ENCODE results near the gene BDP1. TPM values are rescaled to one million over a fixed set of nuclear protein-coding genes. Genes with fewer than 3 reads are reported as not detected.
"Not testable (repeated sequence)": the region's sequence is repeated elsewhere in the genome, so short reads cannot be mapped to it uniquely, and the experiment has no call there.

BDP1 gene
- total RNA-seq, 1 donor: 20.3 TPM

DNA sequence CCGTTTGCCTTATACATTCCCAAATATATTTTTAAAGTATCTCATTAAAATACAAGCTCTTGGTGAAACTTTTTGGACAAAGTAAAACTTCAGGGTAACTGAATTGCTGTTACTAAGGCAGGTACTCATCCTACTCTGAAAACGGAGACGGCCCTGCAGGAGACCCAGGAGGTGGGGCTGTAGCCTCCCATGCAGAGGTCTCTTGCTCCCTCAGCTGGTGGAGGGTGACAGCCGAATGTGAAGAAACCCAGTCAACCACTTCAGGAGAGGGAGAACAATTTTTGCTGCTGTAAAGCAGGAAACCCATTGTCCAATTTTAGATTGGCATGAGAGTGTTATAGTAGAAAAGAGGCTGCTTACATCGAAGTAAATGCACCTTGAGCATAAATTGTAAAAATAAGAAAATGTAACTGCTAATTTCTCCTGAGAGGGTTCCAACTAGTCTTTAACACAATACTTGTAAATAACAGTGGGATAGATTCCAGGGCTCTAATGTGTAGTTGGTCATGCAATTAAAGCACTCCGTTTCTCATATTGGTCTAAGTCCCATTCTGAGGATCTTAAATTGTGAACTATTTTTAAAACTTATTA lies 8.1 kb upstream of the BDP1 start:
- not testable (repeated sequence) for H2AFZ ChIP-seq (ENCODE audit: low read length); H3K4me2 ChIP-seq (ENCODE audit: insufficient read depth, low read length); H3K9me3 ChIP-seq (ENCODE audit: low read depth, low read length); H4K20me1 ChIP-seq (ENCODE audit: insufficient read depth, low read length); H3K79me2 ChIP-seq (ENCODE audit: insufficient read depth, low read length); H3K27ac ChIP-seq (ENCODE audit: low read depth, low read length); H3K36me3 ChIP-seq (ENCODE audit: insufficient read depth, low read length); H3K4me1 ChIP-seq (ENCODE audit: insufficient read depth, low read length); H3K4me3 ChIP-seq (ENCODE audit: insufficient read depth, low read length); DNase-seq (ENCODE audit: insufficient read length, low spot score, missing footprints)
- H3K27me3 ChIP-seq (ENCODE audit: insufficient read depth, low read length): peaks cover 33% of the 10 kb centered on the region

DNA sequence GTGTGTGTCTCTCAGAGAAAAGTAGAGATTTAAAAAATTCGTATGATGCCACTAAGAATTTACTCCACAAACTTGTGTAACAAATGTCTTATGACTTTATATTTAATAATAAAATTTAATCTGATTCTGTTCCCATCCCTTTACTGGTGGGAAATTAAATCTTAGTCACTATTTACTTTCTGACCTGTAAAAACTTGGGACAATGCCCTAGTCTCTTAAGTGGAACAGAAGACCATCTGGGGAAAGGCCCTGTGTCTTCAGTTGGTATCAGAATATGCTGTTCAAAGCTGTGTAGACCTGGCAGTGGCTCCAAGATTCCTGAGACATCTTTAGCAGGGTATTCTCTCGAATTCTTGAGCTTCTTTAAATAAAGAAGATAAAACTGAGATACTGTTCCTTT lies 2.6 kb upstream of the BDP1 start:
- H2AFZ ChIP-seq (ENCODE audit: low read length): no peak overlapping the region
- peaks cover 22% of the 10 kb centered on the region for H3K79me2 ChIP-seq (ENCODE audit: insufficient read depth, low read length)
- no peak for DNase-seq (ENCODE audit: insufficient read length, low spot score, missing footprints)
- H3K27me3 ChIP-seq (ENCODE audit: insufficient read depth, low read length): peaks cover 15% of the 10 kb centered on the region
- no peak overlapping the region for H3K27ac ChIP-seq (ENCODE audit: low read depth, low read length)
- H3K36me3 ChIP-seq (ENCODE audit: insufficient read depth, low read length): no peaks in the 10 kb centered on the region
- H3K4me2 ChIP-seq (ENCODE audit: insufficient read depth, low read length): no peak overlapping the region
- H3K4me3 ChIP-seq (ENCODE audit: insufficient read depth, low read length): no peak overlapping the region
- peaks cover 8% of the 10 kb centered on the region for H4K20me1 ChIP-seq (ENCODE audit: insufficient read depth, low read length)
- no peaks in the 10 kb centered on the region for H3K9me3 ChIP-seq (ENCODE audit: low read depth, low read length)
- peaks cover 8% of the 10 kb centered on the region for H3K4me1 ChIP-seq (ENCODE audit: insufficient read depth, low read length)
- TF ChIP-seq, protein P1, sequence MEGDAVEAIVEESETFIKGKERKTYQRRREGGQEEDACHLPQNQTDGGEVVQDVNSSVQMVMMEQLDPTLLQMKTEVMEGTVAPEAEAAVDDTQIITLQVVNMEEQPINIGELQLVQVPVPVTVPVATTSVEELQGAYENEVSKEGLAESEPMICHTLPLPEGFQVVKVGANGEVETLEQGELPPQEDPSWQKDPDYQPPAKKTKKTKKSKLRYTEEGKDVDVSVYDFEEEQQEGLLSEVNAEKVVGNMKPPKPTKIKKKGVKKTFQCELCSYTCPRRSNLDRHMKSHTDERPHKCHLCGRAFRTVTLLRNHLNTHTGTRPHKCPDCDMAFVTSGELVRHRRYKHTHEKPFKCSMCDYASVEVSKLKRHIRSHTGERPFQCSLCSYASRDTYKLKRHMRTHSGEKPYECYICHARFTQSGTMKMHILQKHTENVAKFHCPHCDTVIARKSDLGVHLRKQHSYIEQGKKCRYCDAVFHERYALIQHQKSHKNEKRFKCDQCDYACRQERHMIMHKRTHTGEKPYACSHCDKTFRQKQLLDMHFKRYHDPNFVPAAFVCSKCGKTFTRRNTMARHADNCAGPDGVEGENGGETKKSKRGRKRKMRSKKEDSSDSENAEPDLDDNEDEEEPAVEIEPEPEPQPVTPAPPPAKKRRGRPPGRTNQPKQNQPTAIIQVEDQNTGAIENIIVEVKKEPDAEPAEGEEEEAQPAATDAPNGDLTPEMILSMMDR (IDR thresholded peaks at IDR 0.05; ENCODE audit: extremely low read depth, low read depth, low read length): no peak

DNA sequence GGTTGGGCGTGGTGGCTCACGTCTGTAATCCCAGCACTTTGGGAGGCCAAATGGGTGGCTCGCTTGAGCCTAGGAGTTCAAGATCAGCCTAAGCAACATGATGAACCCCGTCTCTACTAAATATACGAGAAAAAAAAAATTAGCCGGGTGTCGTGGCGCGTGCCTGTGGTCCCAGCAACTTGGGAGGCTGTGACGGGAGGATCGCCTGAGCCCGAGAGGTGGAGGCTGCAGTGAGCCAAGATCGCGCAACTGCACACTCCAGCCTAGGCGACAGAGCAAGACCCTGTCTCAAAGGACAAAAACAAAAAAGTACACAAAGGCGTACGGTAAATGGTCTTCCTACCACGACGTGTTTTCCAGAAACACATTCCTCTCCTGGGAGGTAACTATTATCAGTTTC lies 538 bp upstream of the BDP1 start:
- peak overlapping the region; percentile 86 for H3K4me3 ChIP-seq (ENCODE audit: insufficient read depth, low read length)
- peaks cover 12% of the 10 kb centered on the region for H4K20me1 ChIP-seq (ENCODE audit: insufficient read depth, low read length)
- peaks cover 39% of the 10 kb centered on the region for H3K79me2 ChIP-seq (ENCODE audit: insufficient read depth, low read length)
- peak overlapping the region; percentile 86 for H3K27ac ChIP-seq (ENCODE audit: low read depth, low read length)
- no peak for DNase-seq (ENCODE audit: insufficient read length, low spot score, missing footprints)
- peaks cover 15% of the 10 kb centered on the region for H3K27me3 ChIP-seq (ENCODE audit: insufficient read depth, low read length)
- H3K4me1 ChIP-seq (ENCODE audit: insufficient read depth, low read length): peaks cover 8% of the 10 kb centered on the region
- H3K4me2 ChIP-seq (ENCODE audit: insufficient read depth, low read length): peak overlapping the region; percentile 95
- H3K9me3 ChIP-seq (ENCODE audit: low read depth, low read length): no peaks in the 10 kb centered on the region
- H3K36me3 ChIP-seq (ENCODE audit: insufficient read depth, low read length): peaks cover 15% of the 10 kb centered on the region
- TF ChIP-seq, protein P1 (IDR thresholded peaks at IDR 0.05; ENCODE audit: extremely low read depth, low read depth, low read length): no peak
- peak overlapping the region; percentile 93 for H2AFZ ChIP-seq (ENCODE audit: low read length)

DNA sequence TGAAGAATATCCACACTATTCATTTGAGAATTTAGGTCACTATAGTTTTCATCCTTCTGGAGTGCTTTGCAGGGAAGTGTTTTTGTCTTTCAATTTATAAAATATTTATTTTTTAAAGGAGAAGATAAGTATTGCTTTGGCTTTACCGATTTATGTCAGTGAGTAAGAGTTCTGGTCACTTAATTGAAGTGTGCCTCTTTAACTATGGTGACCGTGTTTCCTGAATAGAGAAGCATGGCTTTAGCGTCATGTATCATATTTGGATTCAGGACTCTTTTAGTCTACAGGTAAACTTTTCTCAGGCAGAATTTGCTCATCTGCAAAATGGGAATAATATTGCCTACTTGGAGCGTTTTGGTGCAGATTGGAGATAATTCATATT lies 902 bp downstream of the BDP1 start:
- Histone ChIP-seq H3K79me2 (ENCODE audit: insufficient read depth, low read length) (peaks cover 43% of the 10 kb centered on the region), H3K9me3 (ENCODE audit: low read depth, low read length) (no peaks in the 10 kb centered on the region), H4K20me1 (ENCODE audit: insufficient read depth, low read length) (peaks cover 12% of the 10 kb centered on the region), H3K36me3 (ENCODE audit: insufficient read depth, low read length) (peaks cover 28% of the 10 kb centered on the region), H3K4me3 (ENCODE audit: insufficient read depth, low read length) (peak overlapping the region; percentile 86), H3K4me2 (ENCODE audit: insufficient read depth, low read length) (peak overlapping the region; percentile 95), H2AFZ (ENCODE audit: low read length) (peak overlapping the region; percentile 93), H3K27ac (ENCODE audit: low read depth, low read length) (peak overlapping the region; percentile 86), H3K27me3 (ENCODE audit: insufficient read depth, low read length) (peaks cover 9% of the 10 kb centered on the region), H3K4me1 (ENCODE audit: insufficient read depth, low read length) (peaks cover 8% of the 10 kb centered on the region)
- TF ChIP-seq, protein P1 (IDR thresholded peaks at IDR 0.05; ENCODE audit: extremely low read depth, low read depth, low read length): no peak
- peak; percentile 11 for DNase-seq (ENCODE audit: insufficient read length, low spot score, missing footprints)

Data from osteoblast (primary cell).